ENCODE results near the gene MROH8.

GRCh38 chr20:37205130-37205529 lies 25.8 kb upstream of the MROH8 start:
- TF ChIP-seq CTCF (conservative IDR thresholded peaks at IDR 0.05; ENCODE audit: low read depth in 2 of 2), result no peak
- no peak for TF ChIP-seq REST (IDR thresholded peaks at IDR 0.05; ENCODE audit: unreplicated experiment)
- TF ChIP-seq POLR2AphosphoS5 (IDR thresholded peaks at IDR 0.05; ENCODE audit: low read depth), result no peak
- no peak for TF ChIP-seq ETS1 (IDR thresholded peaks at IDR 0.05)
